DND-41 (cell line): ENCODE measurements around the gene USF2.

Source experiments
- ATAC-seq: fragments of 200-7000 bp; cut with Tn5 transposase; 3 replicates; pipeline ENCODE4 v1.9.1; 2021; ENCODE audit warnings: low read depth; ENCODE audit not compliant: insufficient read depth
- DNase-seq: peaks from one replicate; pipeline ENCODE4 v3.0.0-alpha.2; 2020
- H2AFZ ChIP-seq: 2 replicates; pipeline ENCODE4 v1.6.0; 2012; ENCODE audit warnings: low read depth, low read length
- H3K27ac ChIP-seq: 2 replicates; pipeline ENCODE4 v1.5.1; 2012; ENCODE audit warnings: low read length, inconsistent platforms
- H3K27me3 ChIP-seq: fragments of 200-600 bp; sonication (generic); 2 replicates; pipeline ENCODE4 v1.6.0; 2012; ENCODE audit warnings: low read length, mild to moderate bottlenecking, inconsistent platforms; ENCODE audit not compliant: insufficient read depth, poor library complexity
- H3K36me3 ChIP-seq: 2 replicates; pipeline ENCODE4 v1.5.1; 2012; ENCODE audit warnings: low read length, inconsistent platforms; ENCODE audit not compliant: insufficient read depth
- H3K4me1 ChIP-seq: 2 replicates; pipeline ENCODE4 v1.5.1; 2012; ENCODE audit warnings: mild to moderate bottlenecking, low read length; ENCODE audit not compliant: insufficient read depth
- H3K4me2 ChIP-seq: 2 replicates; pipeline ENCODE4 v1.6.0; 2012; ENCODE audit warnings: mild to moderate bottlenecking, moderate library complexity, low read length, inconsistent platforms; ENCODE audit not compliant: insufficient read depth
- H3K4me3 ChIP-seq, 2 experiments: fragments of 200-600 bp in 1 of 2; shearing (Covaris generic) in 1 of 2; 2 replicates each; pipeline ENCODE4 v1.5.1; 2012 to 2016; ENCODE audit warnings: inconsistent platforms in 2 of 2, low read length in 2 of 2, mild to moderate bottlenecking in 2 of 2, low read depth in 1 of 2, moderate library complexity in 1 of 2
- H3K79me2 ChIP-seq: 2 replicates; pipeline ENCODE4 v1.6.0; 2012; ENCODE audit warnings: low read length, inconsistent platforms; ENCODE audit not compliant: insufficient read depth
- H3K9ac ChIP-seq: 2 replicates; pipeline ENCODE4 v1.6.0; 2012; ENCODE audit warnings: low read depth, mild to moderate bottlenecking, inconsistent platforms, low read length, moderate library complexity
- H3K9me3 ChIP-seq: 2 replicates; pipeline ENCODE4 v1.5.1; 2012; ENCODE audit warnings: low read length, moderate library complexity, mild to moderate bottlenecking, inconsistent platforms; ENCODE audit not compliant: insufficient read depth, severe bottlenecking
- H4K20me1 ChIP-seq: 2 replicates; pipeline ENCODE4 v1.6.0; 2012; ENCODE audit warnings: low read length; ENCODE audit not compliant: insufficient read depth
- EZH2 ChIP-seq: IDR thresholded peaks from 3 replicates; pipeline ENCODE4 v1.6.1; 2012; ENCODE audit warnings: borderline replicate concordance, low read depth, mild to moderate bottlenecking, moderate library complexity, low read length, inconsistent platforms; ENCODE audit not compliant: severe bottlenecking
- TF ChIP-seq, protein P1 (sequence below): IDR thresholded peaks from 2 replicates; pipeline ENCODE4 v1.5.1; 2012; ENCODE audit warnings: borderline replicate concordance, low read length, moderate library complexity, mild to moderate bottlenecking; ENCODE audit not compliant: poor library complexity, severe bottlenecking; ENCODE audit errors: extremely low read depth

Gene USF2

GRCh38 chr19:35307931-35308330, 39.2 kb downstream of the USF2 start:
- H3K36me3 ChIP-seq: no peaks in the 10 kb centered on the region
- no peak for ATAC-seq
- no peaks in the 10 kb centered on the region for H3K9me3 ChIP-seq
- H3K4me1 ChIP-seq: no peaks in the 10 kb centered on the region
- no peaks in the 10 kb centered on the region for H3K27me3 ChIP-seq
- H2AFZ ChIP-seq: no peak overlapping the region
- no peak overlapping the region for H3K4me3 ChIP-seq
- no peaks in the 10 kb centered on the region for H3K79me2 ChIP-seq
- no peaks in the 10 kb centered on the region for H4K20me1 ChIP-seq
- H3K9ac ChIP-seq: no peak overlapping the region
- no peak overlapping the region for H3K4me2 ChIP-seq
- DNase-seq: no peak
- H3K27ac ChIP-seq: no peak overlapping the region
- TF ChIP-seq, protein P1, sequence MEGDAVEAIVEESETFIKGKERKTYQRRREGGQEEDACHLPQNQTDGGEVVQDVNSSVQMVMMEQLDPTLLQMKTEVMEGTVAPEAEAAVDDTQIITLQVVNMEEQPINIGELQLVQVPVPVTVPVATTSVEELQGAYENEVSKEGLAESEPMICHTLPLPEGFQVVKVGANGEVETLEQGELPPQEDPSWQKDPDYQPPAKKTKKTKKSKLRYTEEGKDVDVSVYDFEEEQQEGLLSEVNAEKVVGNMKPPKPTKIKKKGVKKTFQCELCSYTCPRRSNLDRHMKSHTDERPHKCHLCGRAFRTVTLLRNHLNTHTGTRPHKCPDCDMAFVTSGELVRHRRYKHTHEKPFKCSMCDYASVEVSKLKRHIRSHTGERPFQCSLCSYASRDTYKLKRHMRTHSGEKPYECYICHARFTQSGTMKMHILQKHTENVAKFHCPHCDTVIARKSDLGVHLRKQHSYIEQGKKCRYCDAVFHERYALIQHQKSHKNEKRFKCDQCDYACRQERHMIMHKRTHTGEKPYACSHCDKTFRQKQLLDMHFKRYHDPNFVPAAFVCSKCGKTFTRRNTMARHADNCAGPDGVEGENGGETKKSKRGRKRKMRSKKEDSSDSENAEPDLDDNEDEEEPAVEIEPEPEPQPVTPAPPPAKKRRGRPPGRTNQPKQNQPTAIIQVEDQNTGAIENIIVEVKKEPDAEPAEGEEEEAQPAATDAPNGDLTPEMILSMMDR: no peak
- no peak for TF ChIP-seq EZH2

DNA sequence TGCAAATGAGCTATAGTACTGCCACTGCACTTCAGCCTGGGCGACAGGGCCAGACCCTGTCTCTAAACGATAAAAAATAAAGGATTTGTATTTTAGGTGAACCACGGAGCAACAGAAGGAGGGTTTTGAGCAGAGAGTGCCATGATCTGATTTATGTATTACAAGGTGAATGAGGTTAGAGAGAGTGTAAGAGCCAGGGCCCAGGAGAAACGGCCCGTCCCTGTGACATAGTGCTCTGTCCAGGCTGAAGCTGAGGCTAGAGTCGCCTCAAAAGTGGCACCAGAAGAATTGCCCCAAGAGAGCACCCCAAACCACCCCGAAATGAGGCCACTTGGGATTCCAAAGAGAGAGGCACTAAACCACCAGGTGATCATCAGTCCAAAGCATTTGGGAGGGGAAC, 40.1 kb downstream of the USF2 start:
- no peak for ATAC-seq
- no peak overlapping the region for H3K4me2 ChIP-seq
- TF ChIP-seq EZH2: no peak
- TF ChIP-seq, protein P1: no peak
- H3K9ac ChIP-seq: no peak overlapping the region
- H4K20me1 ChIP-seq: 0 out of 2 replicates have a peak, but pooled peaks cover under 1% of the 10 kb centered on the region
- no peaks in the 10 kb centered on the region for H3K27me3 ChIP-seq
- H3K36me3 ChIP-seq: no peaks in the 10 kb centered on the region
- DNase-seq: no peak
- H3K9me3 ChIP-seq: no peaks in the 10 kb centered on the region
- H3K27ac ChIP-seq: no peak overlapping the region
- no peaks in the 10 kb centered on the region for H3K79me2 ChIP-seq
- H2AFZ ChIP-seq: no peak overlapping the region
- no peaks in the 10 kb centered on the region for H3K4me1 ChIP-seq
- H3K4me3 ChIP-seq: no peak overlapping the region

GRCh38 chr19:35309481-35310279, 40.9 kb downstream of the USF2 start:
- no peak for ATAC-seq
- Histone ChIP-seq H3K9me3 (no peaks in the 10 kb centered on the region), H2AFZ (no peak overlapping the region), H3K9ac (no peak overlapping the region), H3K4me3 (no peak overlapping the region), H3K27me3 (no peaks in the 10 kb centered on the region), H3K4me2 (no peak overlapping the region), H4K20me1 (0 out of 2 replicates have a peak, but pooled peaks cover 2% of the 10 kb centered on the region), H3K27ac (no peak overlapping the region), H3K4me1 (no peaks in the 10 kb centered on the region), H3K79me2 (no peaks in the 10 kb centered on the region), H3K36me3 (no peaks in the 10 kb centered on the region)
- TF ChIP-seq, protein P1: no peak
- no peak for TF ChIP-seq EZH2
- no peak for DNase-seq
